NCI-H524 treated with DMSO at 0.1 percent for 48 hours (cell line): ENCODE data around the gene CABP4.

ENCODE experiments used
- DNase-seq: peaks from one replicate; lab custom pipeline; 2025; lab: John Stamatoyannopoulos, UW

Gene CABP4

DNA sequence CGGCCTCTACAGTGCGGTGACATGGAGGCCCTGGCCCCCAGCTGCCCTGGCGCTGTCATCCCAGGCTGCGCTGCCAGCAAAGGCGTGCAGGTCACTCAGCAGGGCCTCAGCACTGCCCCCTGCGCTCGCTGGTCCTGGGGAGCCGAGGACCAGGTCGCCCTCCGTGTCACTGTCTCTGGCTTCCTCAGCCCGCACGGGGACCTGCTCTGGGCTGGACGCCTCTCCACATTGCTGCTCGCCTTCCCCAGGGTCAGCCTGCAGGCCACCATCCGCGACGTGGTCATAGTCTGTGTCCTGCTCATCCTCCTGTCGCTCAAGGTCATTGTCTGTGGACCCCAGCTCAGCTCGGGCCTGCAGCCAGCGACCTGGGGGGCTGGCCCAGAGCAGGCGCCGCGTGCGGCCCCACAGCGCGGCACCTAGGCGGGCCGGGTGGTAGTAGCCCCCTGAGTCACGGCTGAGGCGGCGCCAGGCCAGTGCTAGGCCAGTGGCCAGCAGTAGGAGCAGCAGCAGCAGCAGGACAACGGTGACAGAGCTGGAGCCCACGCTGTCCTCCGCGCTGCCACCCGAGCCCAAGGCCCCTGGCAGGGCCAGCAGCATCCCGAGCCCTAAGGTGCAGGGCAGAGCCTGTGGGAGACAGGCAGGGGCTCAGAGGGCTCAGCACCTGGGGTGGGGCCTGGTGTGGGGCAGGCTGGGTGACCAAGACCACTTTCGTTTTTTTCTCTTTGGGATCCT, 19.3 kb upstream of the CABP4 start:
- DNase-seq = no peak

- no peak for DNase-seq
Observed at GRCh38 chr11:67436459-67437081, 18.6 kb upstream of the CABP4 start.

- no peak for DNase-seq
Observed at GRCh38 chr11:67437082-67437808, 17.9 kb upstream of the CABP4 start, which contains the start of gene PTPRCAP. Gene PTPRCAP (minus strand): TSS chr11:67437682. CDS start chr11:67437619, 63 bp downstream.

- no peak for DNase-seq
Observed at GRCh38 chr11:67437809-67438157, 17.4 kb upstream of the CABP4 start.

GRCh38 chr11:67438158-67438902, 16.8 kb upstream of the CABP4 start:
- DNase-seq = no peak

DNA sequence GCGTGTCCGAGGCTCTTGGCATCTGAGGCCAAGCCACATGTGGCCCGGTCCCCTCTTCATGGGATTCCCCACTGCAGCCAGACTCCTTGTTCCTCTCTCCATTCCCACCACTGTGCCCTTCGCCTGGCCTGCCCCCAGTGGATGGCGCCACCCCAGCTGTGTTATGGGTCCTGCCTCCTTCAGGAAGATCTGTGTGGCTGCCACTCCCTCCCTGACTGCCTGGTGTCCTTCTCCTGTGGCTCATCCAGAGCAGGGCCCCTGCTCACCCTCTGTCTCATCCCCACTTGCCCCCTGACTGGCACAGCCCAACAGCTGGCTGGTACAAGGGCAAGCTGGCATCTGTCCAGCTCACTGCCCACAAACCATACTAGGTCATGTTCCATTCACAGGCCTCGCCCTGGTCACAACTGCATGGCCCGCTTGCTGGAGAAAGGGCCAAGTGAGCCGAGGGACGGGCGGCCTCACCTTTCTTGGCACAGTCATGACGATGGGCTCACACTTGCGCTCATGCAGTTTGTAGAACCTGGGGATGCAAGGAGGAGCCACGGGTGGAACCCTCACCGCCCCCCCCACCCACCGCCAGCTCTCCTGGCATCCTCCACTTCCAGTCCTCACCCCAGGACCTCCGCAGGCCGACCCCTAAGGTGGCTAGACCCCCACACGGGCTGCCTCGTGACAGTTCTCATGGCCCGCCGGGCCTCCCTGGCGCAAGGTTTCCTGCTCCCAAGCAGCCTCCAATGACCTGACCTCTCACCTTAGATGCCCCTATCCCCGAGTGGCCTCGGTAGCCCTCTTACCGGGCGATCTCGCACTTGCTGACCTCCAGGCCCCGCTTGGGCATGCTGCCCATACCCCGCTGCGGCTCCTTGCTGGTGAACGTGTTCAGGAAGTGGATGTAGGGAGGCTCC, 15.6 kb upstream of the CABP4 start:
- DNase-seq = no peak

GRCh38 chr11:67440229-67441097, 14.7 kb upstream of the CABP4 start:
- no peak for DNase-seq

GRCh38 chr11:67441098-67441563, 14.0 kb upstream of the CABP4 start:
- DNase-seq = no peak

- no peak for DNase-seq
Observed at GRCh38 chr11:67441731-67442351, 13.3 kb upstream of the CABP4 start.

- DNase-seq = no peak
Observed at GRCh38 chr11:67442504-67443404, 12.4 kb upstream of the CABP4 start.

- no peak for DNase-seq
Observed at GRCh38 chr11:67445515-67445914, 9.6 kb upstream of the CABP4 start.

GRCh38 chr11:67448220-67448609, 6.9 kb upstream of the CABP4 start:
- DNase-seq = no peak

DNA sequence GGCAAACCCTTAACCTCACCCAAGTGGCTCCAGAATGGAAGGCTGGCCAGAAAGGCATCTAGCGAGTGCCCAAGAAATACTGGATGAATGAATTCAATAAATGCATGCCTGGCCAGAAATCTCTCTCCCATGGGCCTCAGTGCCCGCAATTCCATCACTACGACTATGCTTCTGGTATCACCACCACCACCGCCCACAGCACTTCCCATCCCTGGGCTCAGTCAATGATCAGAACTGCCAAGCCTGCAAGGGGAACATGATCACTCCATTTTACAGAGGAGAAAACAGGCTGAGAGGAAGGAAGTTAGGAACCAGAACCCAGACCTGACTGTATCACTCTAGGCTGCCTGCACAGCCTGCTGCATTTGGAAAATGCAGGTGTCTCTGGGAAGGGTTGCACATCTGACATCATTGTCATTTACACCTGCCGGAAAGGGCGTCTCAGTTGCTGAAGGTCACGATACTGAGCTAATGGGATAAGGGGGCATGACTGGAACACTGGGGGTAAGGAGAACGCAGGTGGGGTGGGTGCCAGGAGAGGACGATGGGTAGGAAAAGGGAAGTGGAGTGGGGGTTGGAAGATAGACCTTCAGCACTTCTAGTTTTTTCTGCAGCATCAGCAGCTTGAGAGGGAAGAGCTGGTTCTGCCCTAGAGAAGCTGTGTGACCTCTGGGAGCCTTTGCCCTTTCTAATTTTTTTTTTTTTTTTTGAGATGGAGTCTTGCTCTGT, 5.9 kb upstream of the CABP4 start:
- no peak for DNase-seq

- DNase-seq = no peak
Observed at GRCh38 chr11:67450796-67451657, 4.1 kb upstream of the CABP4 start.

DNA sequence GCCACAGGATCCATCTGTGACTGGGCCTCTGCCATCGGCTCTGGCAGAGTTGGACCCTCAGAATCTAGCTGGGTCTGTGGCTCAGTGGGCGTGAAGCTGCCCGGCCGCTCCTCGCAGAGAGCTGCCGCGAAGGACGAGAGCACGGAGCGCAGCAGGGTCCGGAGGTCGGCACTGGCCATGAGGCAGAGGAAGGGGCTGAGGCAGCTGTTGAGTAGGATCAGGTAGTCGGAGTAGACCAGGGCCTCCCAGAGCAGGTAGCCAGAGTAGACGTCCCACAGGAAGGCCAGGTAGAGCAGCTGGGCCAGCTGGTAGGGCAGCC, 3.5 kb upstream of the CABP4 start:
- DNase-seq = no peak

GRCh38 chr11:67452141-67452952, 2.8 kb upstream of the CABP4 start, which contains the start of gene GPR152:
Gene GPR152 (minus strand): TSS chr11:67452729. CDS start chr11:67452724, 5 bp downstream.
- no peak for DNase-seq
